Choroid plexus epithelial cell (primary cell): Measurements from ENCODE around the gene TRIOBP.

Experiments used
- DNase-seq: peaks from one replicate; pipeline ENCODE4 v3.0.0-alpha.2; 2010; ENCODE audit warnings: low read depth
- H3K4me3 ChIP-seq: 2 replicates; pipeline ENCODE4 v1.5.1; 2011; ENCODE audit warnings: low read depth, mild to moderate bottlenecking, control low read depth, low read length, moderate library complexity
- CTCF ChIP-seq: conservative IDR thresholded peaks from 2 replicates; pipeline ENCODE4 v1.5.1; 2011; ENCODE audit warnings: low read depth, mild to moderate bottlenecking, control low read depth, inconsistent platforms, low read length, moderate library complexity

The TRIOBP gene

GRCh38 chr22:37807410-37808293 lies 110.8 kb downstream of the TRIOBP start, which contains the start of gene GCAT:
GCAT (plus strand) TSS chr22:37807934; CDS start chr22:37807968, 34 bp downstream.
- DNase-seq, result peak; percentile 97
- no peak for TF ChIP-seq CTCF
- peak within 1 kb of the TSS; percentile 77 for H3K4me3 ChIP-seq

GRCh38 chr22:37808294-37808657 lies 111.4 kb downstream of the TRIOBP start:
- TF ChIP-seq CTCF, result no peak
- H3K4me3 ChIP-seq, result peak overlapping the region; percentile 77
- peak; percentile 54 for DNase-seq

- no peak overlapping the region for H3K4me3 ChIP-seq
- DNase-seq, result no peak
- no peak for TF ChIP-seq CTCF
These were observed 113.0 kb downstream of the TRIOBP start for GRCh38 chr22:37809672-37810333.

- no peak for TF ChIP-seq CTCF
- no peak for DNase-seq
- H3K4me3 ChIP-seq, result no peak overlapping the region
These were observed 115.0 kb downstream of the TRIOBP start for GRCh38 chr22:37811867-37812266.

GRCh38 chr22:37812869-37813678 lies 116.2 kb downstream of the TRIOBP start:
- no peak overlapping the region for H3K4me3 ChIP-seq
- DNase-seq, result no peak
- no peak for TF ChIP-seq CTCF

- no peak for DNase-seq
- no peak for TF ChIP-seq CTCF
These were observed 118.7 kb downstream of the TRIOBP start for GRCh38 chr22:37815593-37815992.

More at GRCh38 chr22:37815593-37815992, 118.7 kb downstream of the TRIOBP start:
- no peak overlapping the region for H3K4me3 ChIP-seq
